Psoas muscle (tissue), 8 donors: ENCODE data around the gene MARF1. TPM values are rescaled to one million over a fixed set of nuclear protein-coding genes. Genes with fewer than 3 reads are reported as not detected.
A peak's percentile ranks its signal among the peaks of the same experiment; 100 is the strongest.

Experiments
- ATAC-seq, 4 donors: fragments of 200-7000 bp; cut with Tn5 transposase; one replicate each; pipeline ENCODE4 v1.9.1; 2020; ENCODE audit warnings: moderate library complexity in 3 of 4, mild to moderate bottlenecking in 2 of 4
- DNase-seq, 2 donors: peaks; one replicate each; pipeline ENCODE4 v3.0.0-alpha.2; 2020
- H3K27ac ChIP-seq: fragments of 200-600 bp; one replicate; pipeline ENCODE4 v1.8.0; 2022
- H3K27me3 ChIP-seq, 3 donors: fragments of 200-600 bp in 1 of 3; one replicate each; pipeline versions ENCODE4 v1.6.1 to v1.8.0; 2013 to 2022; ENCODE audit warnings: low read length in 2 of 3, mild to moderate bottlenecking in 2 of 3, moderate library complexity in 1 of 3; ENCODE audit not compliant: insufficient read depth in 3 of 3
- H3K36me3 ChIP-seq, 2 donors: fragments of 200-600 bp in 1 of 2; one replicate each; pipeline versions ENCODE4 v1.6.1 to v1.8.0; 2013 to 2022; ENCODE audit warnings: low read depth in 1 of 2, mild to moderate bottlenecking in 1 of 2, moderate library complexity in 1 of 2; ENCODE audit not compliant: insufficient read depth in 1 of 2
- H3K4me1 ChIP-seq: fragments of 200-600 bp; one replicate; pipeline ENCODE4 v1.8.0; 2022
- H3K4me3 ChIP-seq: fragments of 200-600 bp; one replicate; pipeline ENCODE4 v1.8.0; 2022; ENCODE audit warnings: mild to moderate bottlenecking
- H3K9me3 ChIP-seq: fragments of 200-600 bp; one replicate; pipeline ENCODE4 v1.8.0; 2022
- CTCF ChIP-seq: fragments of 200-600 bp; IDR thresholded peaks from one replicate; pipeline ENCODE4 v1.8.0; 2022; ENCODE audit warnings: antibody characterized with exemption
- WGBS, 3 donors: extraction: QIAGEN DNeasy Blood & Tissue Kit; methylation state at CpG; one replicate each; pipeline versions ENCODE4 v1.1.6 to v1.1.7; 2013; 5-methylcytosine and 5-hydroxymethylcytosine counted together
- intact Hi-C, 2 donors: fragments of 100-400 bp; cut with DNase I; formaldehyde crosslinking; loops; one replicate each; pipeline versions ENCODE4 v1.11.0 to v1.14.2; 2022
- polyA plus RNA-seq, 3 donors: library from polyadenylated mRNA; stranded (reverse); fragments of 200-250 nt; gene quantifications; one replicate each; pipeline ENCODE4 v1.2.3, GENCODE V29; 2013
- total RNA-seq, 4 donors: library from RNA; stranded (reverse); fragmentation: NEBNext Ultra II Directional in 2 of 4; extraction: Animal tissue kit (Norgen Biotek cat#: 25700) in 2 of 4; gene quantifications; one replicate each; pipeline versions ENCODE4 v1.2.1 to v1.2.4, GENCODE V29; 2021 to 2023
- donor health status: healthy with polysubstance abuse.
- donor health status: DM: no; HTN: no; CAD: no; lungs with moderate emphysema.
- donor health status: Bipolar disorder and iron deficiency.
- donor health status: healthy.
- donor health status: DM: yes; HTN: yes; CAD: no.
- donor health status: DM: no; HTN: no; CAD: no.
- donor health status: DM: no; HTN: no; CAD: no.
- donor health status: DM: yes; HTN: yes; CAD: no.

Gene MARF1
- total and polyA plus RNA-seq, 7 donors: 13.4 to 91.5 (median 41.7) TPM

GRCh38 chr16:15616012-15616411 lies 26.9 kb downstream of the MARF1 start:
- intact Hi-C loops: no loop called here
- ATAC-seq (peak in 3 of 4 donors; percentile 24 to 64 (median 57)), DNase-seq (no peak)
- Histone ChIP-seq H3K27me3 (no peaks in the 10 kb centered on the region), H3K27ac (peak overlapping the region; percentile 39), H3K36me3 (peaks cover 21 to 98% of the 10 kb centered on the region in 2 donors), H3K4me1 (peaks cover 31% of the 10 kb centered on the region), H3K9me3 (no peaks in the 10 kb centered on the region), H3K4me3 (no peak overlapping the region)
- no peak for TF ChIP-seq CTCF
- 44 to 64% (median 49%) methylated on average over 4 of the region's 4 CpGs for WGBS, 3 donors

- Histone ChIP-seq H3K9me3 (no peaks in the 10 kb centered on the region), H3K36me3 (peaks cover 14 to 97% of the 10 kb centered on the region in 2 donors), H3K4me1 (peaks cover 48% of the 10 kb centered on the region), H3K27me3 (no peaks in the 10 kb centered on the region), H3K27ac (peak overlapping the region; percentile 78), H3K4me3 (no peak overlapping the region)
- WGBS, 3 donors: 84 to 89% (median 89%) methylated on average over 4 of the region's 4 CpGs
- no peak for TF ChIP-seq CTCF
- intact Hi-C loops: no loop called here
- DNase-seq (no peak), ATAC-seq (no peak)
Observed at GRCh38 chr16:15613676-15614075, 29.3 kb downstream of the MARF1 start.

GRCh38 chr16:15611610-15612009 lies 31.3 kb downstream of the MARF1 start:
- no peak for DNase-seq
- WGBS, 3 donors: 65 to 75% (median 71%) methylated on average over 7 of the region's 7 CpGs
- Histone ChIP-seq H3K9me3 (no peaks in the 10 kb centered on the region), H3K4me3 (no peak overlapping the region), H3K36me3 (peaks cover 6 to 89% of the 10 kb centered on the region in 2 donors), H3K4me1 (peaks cover 63% of the 10 kb centered on the region), H3K27me3 (no peaks in the 10 kb centered on the region), H3K27ac (peak overlapping the region; percentile 78)
- TF ChIP-seq CTCF: no peak
- intact Hi-C loops: no loop called here
- ATAC-seq: peak; percentile 27 to 63 (median 32)

- intact Hi-C loops: no loop called here
- DNase-seq: no peak
- WGBS, 3 donors: 68 to 87% (median 76%) methylated on average over 10 of the region's 10 CpGs
- Histone ChIP-seq H3K27ac (peak overlapping the region; percentile 78), H3K27me3 (no peaks in the 10 kb centered on the region), H3K9me3 (no peaks in the 10 kb centered on the region), H3K4me3 (no peak overlapping the region), H3K4me1 (peaks cover 52% of the 10 kb centered on the region), H3K36me3 (peaks cover 5 to 87% of the 10 kb centered on the region in 2 donors)
- peak; percentile 43 to 62 (median 54) for ATAC-seq
- TF ChIP-seq CTCF: no peak
Observed at GRCh38 chr16:15610369-15610871, 32.5 kb downstream of the MARF1 start.

- Histone ChIP-seq H3K27ac (peak overlapping the region; percentile 78), H3K36me3 (peaks cover 5 to 86% of the 10 kb centered on the region in 2 donors), H3K27me3 (no peaks in the 10 kb centered on the region), H3K4me3 (no peak overlapping the region), H3K9me3 (no peaks in the 10 kb centered on the region), H3K4me1 (peaks cover 52% of the 10 kb centered on the region)
- intact Hi-C loops: loop anchor here (5.0 kb wide), 2 partner anchors 47 to 87 kb away; no protein-coding TSS in a partner anchor
- DNase-seq (no peak), ATAC-seq (no peak)
- TF ChIP-seq CTCF: no peak
- 93 to 97% (median 93%) methylated on average over 6 of the region's 6 CpGs for WGBS, 3 donors
Observed at GRCh38 chr16:15609286-15609649, 33.7 kb downstream of the MARF1 start.
